ENCODE measurements around the gene HELZ2.

HELZ2 gene

DNA sequence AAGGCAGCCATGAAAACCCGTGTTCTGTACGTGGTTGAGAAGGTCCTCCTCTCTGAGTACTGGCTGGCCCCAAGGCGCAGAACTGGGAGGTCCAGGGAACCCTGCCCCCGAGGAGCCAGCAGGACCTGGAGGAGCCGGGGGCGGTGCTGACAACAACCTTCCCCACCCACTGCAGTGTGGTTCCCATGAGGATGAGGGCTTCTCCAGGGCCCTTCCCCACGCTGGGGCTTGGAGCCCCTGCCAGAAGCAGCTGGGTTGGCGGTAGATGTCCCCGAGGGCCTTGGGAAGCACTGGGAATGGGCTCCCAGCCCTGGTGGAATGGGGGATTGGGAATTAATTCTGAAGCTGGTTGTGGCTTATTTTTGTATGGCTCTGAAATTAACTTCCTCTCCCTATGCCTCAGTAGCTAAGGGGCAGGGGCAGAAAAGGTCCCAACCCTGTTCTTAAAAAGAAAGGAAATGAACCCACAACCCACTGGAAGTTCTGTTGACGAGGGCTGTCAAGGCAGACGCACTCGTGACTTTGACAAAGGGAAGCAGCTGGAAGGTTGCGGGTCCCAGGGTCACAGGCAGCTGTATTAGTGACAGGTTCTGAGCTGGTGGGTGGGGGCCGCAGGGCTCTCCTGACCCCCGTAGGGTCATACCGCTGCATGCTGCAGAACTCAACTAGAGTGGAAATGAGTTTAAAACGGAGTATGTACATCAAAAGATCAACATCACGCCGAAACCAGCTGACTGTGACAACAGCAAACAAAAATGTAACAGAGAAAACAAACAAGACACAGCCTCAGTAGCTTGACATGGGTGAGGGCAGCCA, 13.9 kb upstream of the HELZ2 start:
- H3K27me3 ChIP-seq (ENCODE audit: control insufficient read depth, low read length): no peaks in the 10 kb centered on the region
- no peaks in the 10 kb centered on the region for H3K4me1 ChIP-seq (ENCODE audit: control insufficient read depth, low read length)
- H3K79me2 ChIP-seq (ENCODE audit: control insufficient read depth, low read length): no peaks in the 10 kb centered on the region
- no peaks in the 10 kb centered on the region for H4K20me1 ChIP-seq (ENCODE audit: control insufficient read depth, insufficient read depth, low read depth, low read length)
- no peak overlapping the region for H3K27ac ChIP-seq (ENCODE audit: low read depth, low read length)
- H3K9me2 ChIP-seq (replicated peaks; ENCODE audit: control insufficient read depth, low read length): no peaks in the 10 kb centered on the region
- H3K4me3 ChIP-seq (ENCODE audit: low read length): no peak overlapping the region
- TF ChIP-seq, protein P1, sequence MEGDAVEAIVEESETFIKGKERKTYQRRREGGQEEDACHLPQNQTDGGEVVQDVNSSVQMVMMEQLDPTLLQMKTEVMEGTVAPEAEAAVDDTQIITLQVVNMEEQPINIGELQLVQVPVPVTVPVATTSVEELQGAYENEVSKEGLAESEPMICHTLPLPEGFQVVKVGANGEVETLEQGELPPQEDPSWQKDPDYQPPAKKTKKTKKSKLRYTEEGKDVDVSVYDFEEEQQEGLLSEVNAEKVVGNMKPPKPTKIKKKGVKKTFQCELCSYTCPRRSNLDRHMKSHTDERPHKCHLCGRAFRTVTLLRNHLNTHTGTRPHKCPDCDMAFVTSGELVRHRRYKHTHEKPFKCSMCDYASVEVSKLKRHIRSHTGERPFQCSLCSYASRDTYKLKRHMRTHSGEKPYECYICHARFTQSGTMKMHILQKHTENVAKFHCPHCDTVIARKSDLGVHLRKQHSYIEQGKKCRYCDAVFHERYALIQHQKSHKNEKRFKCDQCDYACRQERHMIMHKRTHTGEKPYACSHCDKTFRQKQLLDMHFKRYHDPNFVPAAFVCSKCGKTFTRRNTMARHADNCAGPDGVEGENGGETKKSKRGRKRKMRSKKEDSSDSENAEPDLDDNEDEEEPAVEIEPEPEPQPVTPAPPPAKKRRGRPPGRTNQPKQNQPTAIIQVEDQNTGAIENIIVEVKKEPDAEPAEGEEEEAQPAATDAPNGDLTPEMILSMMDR (IDR thresholded peaks at IDR 0.05; ENCODE audit: low read depth, low read length, poor library complexity, severe bottlenecking): no peak
- no peak for TF ChIP-seq EZH2phosphoT487 (IDR thresholded peaks at IDR 0.05; ENCODE audit: borderline replicate concordance, low read length)
- no peaks in the 10 kb centered on the region for H3F3A ChIP-seq (ENCODE audit: control insufficient read depth, insufficient read depth)
- no peaks in the 10 kb centered on the region for H3K9me3 ChIP-seq (ENCODE audit: control insufficient read depth, insufficient read depth, low read length)
- H3K36me3 ChIP-seq (ENCODE audit: control insufficient read depth, low read length): peaks cover 22% of the 10 kb centered on the region; the same call in 1 of the 2 replicates
- no peak overlapping the region for H3K4me2 ChIP-seq (ENCODE audit: low read length)

DNA sequence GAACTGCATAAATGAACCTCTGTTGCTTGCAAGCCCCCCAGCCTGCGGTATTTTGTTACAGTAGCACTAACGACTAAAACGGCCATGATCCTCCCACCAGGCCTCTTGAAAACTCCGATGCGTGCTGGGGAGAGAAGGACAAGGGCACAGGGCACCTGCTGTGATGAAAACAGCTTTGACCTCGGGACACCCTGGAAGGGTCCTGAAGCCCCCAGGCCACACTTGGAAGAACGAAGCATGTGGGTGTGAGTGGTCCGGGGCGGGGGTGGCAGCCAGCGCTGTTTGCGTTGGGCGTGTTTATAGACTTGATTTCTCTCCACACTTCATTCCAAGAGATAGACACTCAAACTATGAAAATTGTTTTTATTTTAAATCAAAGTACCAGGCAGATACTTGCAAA, 13.2 kb upstream of the HELZ2 start:
- no peak overlapping the region for H3K27ac ChIP-seq (ENCODE audit: low read depth, low read length)
- no peaks in the 10 kb centered on the region for H3K27me3 ChIP-seq (ENCODE audit: control insufficient read depth, low read length)
- H3K9me3 ChIP-seq (ENCODE audit: control insufficient read depth, insufficient read depth, low read length): no peaks in the 10 kb centered on the region
- no peaks in the 10 kb centered on the region for H4K20me1 ChIP-seq (ENCODE audit: control insufficient read depth, insufficient read depth, low read depth, low read length)
- H3K9me2 ChIP-seq (replicated peaks; ENCODE audit: control insufficient read depth, low read length): no peaks in the 10 kb centered on the region
- H3K79me2 ChIP-seq (ENCODE audit: control insufficient read depth, low read length): no peaks in the 10 kb centered on the region
- H3K4me1 ChIP-seq (ENCODE audit: control insufficient read depth, low read length): no peaks in the 10 kb centered on the region
- H3F3A ChIP-seq (ENCODE audit: control insufficient read depth, insufficient read depth): no peaks in the 10 kb centered on the region
- peaks cover 18% of the 10 kb centered on the region; the same call in 1 of the 2 replicates for H3K36me3 ChIP-seq (ENCODE audit: control insufficient read depth, low read length)
- H3K4me2 ChIP-seq (ENCODE audit: low read length): no peak overlapping the region
- H3K4me3 ChIP-seq (ENCODE audit: low read length): no peak overlapping the region
- TF ChIP-seq, protein P1 (IDR thresholded peaks at IDR 0.05; ENCODE audit: low read depth, low read length, poor library complexity, severe bottlenecking): no peak
- no peak for TF ChIP-seq EZH2phosphoT487 (IDR thresholded peaks at IDR 0.05; ENCODE audit: borderline replicate concordance, low read length)

DNA sequence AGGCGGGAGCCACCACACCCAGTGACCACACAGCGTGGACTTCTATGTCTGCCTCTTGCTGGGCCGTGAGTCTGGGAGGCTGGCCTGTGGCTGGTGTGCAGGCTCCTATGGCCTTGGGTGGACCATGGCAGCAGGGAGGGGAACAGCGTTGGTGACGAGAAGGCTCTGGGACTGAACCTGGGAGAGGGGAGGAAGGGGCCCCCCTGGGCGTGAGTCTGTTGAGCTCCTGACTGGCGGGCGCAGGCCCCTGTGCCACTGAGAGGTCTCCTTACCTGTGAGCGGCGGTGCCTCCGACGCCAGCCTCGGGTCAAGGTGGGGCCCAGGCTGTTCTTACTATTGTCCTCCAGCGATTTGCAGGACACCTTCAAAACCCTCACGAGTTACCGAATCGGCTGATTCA, 12.8 kb upstream of the HELZ2 start:
- H3K27ac ChIP-seq (ENCODE audit: low read depth, low read length): no peak overlapping the region
- H3K4me1 ChIP-seq (ENCODE audit: control insufficient read depth, low read length): no peaks in the 10 kb centered on the region
- H3K4me3 ChIP-seq (ENCODE audit: low read length): no peak overlapping the region
- no peaks in the 10 kb centered on the region for H4K20me1 ChIP-seq (ENCODE audit: control insufficient read depth, insufficient read depth, low read depth, low read length)
- no peak overlapping the region for H3K4me2 ChIP-seq (ENCODE audit: low read length)
- TF ChIP-seq, protein P1 (IDR thresholded peaks at IDR 0.05; ENCODE audit: low read depth, low read length, poor library complexity, severe bottlenecking): no peak
- TF ChIP-seq EZH2phosphoT487 (IDR thresholded peaks at IDR 0.05; ENCODE audit: borderline replicate concordance, low read length): no peak
- H3K79me2 ChIP-seq (ENCODE audit: control insufficient read depth, low read length): no peaks in the 10 kb centered on the region
- H3K9me3 ChIP-seq (ENCODE audit: control insufficient read depth, insufficient read depth, low read length): no peaks in the 10 kb centered on the region
- H3K27me3 ChIP-seq (ENCODE audit: control insufficient read depth, low read length): no peaks in the 10 kb centered on the region
- H3K36me3 ChIP-seq (ENCODE audit: control insufficient read depth, low read length): peaks cover 14% of the 10 kb centered on the region; the same call in 1 of the 2 replicates
- no peaks in the 10 kb centered on the region for H3K9me2 ChIP-seq (replicated peaks; ENCODE audit: control insufficient read depth, low read length)
- no peaks in the 10 kb centered on the region for H3F3A ChIP-seq (ENCODE audit: control insufficient read depth, insufficient read depth)

Measured in DOHH2 (cell line).